ENCODE data around the gene TEAD1.

The TEAD1 gene

DNA sequence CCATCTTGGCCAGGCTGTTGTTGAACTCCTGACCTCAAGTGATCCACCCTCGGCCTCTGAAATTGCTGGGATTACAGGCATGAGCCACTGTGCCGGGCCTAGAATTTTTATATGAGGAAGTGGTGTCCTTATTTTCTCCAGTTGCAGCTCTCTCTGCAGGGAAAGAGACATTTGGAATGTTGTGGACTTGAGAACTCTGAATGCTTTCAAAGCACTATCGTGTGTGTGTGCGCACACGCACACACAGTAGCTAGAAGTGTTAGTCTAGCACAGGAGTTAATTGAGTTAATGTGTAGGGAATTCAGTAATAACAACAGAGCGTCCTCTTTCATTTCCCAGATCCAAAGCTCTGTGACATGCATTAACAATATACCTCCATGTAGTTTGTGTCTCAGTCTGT lies 170.9 kb downstream of the TEAD1 start:
- no peak for DNase-seq

DNA sequence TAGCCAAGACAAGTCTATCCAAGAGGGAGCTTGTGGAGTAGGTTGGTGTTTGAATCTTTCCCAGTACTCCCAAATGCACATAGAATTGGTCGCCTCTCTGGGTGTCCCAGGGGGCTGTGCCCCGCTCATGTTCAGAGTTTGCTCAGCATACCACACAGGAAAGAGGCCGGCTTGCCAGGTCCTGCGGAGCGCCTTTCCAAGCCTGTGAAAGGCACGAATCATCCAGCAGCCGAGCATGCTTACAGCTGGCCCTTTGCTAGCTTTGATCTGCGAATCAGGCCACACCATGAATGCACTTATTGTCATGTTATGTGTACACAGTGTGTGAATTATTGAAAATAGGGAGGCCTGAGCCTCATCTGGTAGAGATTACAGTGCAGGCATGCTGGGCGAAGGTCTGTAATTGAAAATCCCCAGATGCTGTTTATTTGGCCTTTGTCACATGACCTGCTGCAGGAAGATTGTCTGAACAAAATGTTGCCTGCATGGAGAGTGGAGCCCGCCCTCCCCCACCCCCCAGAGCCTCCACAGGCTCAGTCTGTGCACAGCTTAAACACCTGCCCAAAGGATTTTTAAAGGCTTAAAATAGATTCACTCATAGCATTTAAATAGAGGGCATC lies 171.6 kb downstream of the TEAD1 start:
- no peak for DNase-seq

DNA sequence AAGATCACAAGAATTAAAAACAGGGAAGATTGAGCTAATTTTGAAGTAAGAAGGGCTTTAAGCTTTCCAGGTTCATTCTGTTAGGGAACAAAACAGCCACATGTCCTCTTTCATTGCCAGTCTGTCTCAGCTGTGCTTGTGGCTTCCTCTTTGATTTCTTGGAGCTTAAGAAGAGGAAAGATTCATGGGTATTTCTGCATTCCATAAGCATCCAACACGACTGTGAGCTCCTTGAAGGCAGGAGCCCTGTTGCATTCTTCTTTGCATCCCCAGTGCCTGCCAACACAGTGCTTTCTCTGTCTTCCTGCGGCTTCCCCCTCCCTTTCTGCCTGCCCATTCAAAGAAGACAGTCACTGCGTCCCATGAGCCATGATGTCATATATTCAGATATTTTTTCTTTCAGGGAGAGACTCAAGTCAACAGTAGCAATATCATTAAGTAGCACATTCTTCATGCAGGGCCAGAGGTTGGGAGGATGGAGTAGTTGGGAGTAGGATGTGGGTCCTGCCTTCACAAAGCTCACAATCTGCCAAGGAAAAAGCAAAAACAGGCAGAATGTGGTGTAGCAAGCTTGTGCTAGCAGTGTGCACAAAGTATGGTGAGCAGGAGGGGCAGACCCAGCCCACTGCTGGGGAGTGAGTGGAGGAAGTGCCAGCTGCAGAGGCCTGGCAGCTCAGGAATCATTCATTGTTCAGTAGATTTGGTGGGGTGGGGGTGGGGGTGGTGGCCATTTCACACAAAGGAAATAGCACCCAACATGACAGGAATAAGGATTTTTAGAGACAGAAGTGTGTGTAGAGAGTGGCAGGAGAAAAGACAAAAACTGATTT lies 172.8 kb downstream of the TEAD1 start:
- no peak for DNase-seq

DNA sequence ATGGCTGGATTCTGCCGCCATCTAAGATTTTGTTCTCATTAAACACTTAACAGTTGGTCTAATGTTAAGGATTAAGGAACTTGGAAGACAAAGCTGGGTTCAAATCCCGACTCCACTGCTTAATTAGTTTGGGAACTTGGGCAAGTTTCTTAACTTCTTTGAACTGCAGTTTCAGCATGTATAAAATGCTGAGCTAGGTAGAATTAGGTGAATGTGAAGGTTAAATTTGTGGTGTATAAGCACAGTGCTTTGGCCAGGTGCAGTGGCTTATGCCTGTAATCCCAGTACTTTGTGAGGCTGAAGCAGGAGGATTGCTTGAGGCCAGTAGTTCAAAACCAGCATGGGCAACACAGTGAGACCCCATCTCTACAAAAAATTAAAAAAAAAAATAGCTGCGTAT lies 174.2 kb downstream of the TEAD1 start:
- DNase-seq = no peak

DNA sequence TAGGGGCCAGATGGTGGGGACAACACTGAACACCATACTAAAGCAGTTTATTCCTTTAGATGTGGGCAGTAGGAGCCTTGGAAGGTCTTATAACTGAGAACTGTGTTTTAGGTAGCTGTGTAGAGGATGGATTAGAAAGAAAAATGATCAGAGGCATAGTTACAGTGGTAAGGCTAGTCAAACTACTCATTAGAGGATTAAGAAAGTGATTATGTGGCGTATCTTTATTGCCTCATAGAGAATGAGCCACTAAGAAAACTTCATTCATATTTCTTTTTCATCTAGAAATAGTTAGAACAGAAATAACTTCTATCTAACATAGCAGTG lies 179.1 kb downstream of the TEAD1 start:
- no peak for DNase-seq

DNA sequence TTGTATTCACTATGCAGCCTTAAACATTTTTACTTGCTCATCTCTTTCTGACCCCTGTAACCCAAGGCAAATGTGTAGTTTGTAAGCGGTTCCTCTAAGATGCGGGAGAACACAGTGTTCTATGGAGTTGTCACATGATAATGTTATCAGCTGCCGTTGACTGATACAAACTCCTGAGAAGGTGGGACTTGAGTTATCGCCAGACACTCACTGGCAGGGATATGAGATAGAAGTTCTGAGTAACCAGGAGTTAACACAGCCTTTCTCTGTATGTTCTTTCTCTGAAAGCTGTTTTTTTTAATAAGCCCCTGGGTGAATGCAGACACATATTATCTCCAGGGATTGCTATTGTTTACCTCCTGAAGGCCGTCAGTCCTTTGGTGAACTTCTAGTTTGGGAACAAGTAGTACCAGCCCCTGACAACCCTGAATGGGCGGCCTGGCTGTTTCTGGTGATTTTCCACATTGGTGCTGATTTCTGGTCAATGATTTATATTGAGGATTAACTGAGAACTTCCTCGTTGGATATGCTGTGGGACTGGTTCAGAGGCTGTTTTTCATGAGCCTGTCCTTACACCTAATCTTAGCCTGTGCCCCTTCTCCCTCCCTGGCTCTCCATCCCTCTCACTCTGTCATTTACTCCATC lies 179.6 kb downstream of the TEAD1 start:
- no peak for DNase-seq

DNA sequence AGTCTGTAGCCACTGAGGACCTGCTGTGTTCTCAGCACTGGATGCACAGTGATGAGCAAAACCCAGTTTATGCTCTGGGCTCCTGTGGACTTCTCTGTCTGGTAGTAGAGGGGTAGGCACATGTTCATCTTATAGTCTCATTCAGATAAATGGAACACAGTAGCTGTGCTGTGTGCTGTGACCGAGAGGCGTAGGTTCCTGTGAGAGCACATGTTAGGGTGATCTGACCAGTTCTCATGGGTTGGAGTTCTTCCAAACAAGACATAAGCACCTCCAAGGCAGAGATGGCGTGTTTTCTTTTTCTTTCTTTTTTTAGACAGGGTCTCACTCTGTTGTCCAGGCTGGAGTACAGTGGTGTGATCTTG lies 180.1 kb downstream of the TEAD1 start:
- no peak for DNase-seq

DNA sequence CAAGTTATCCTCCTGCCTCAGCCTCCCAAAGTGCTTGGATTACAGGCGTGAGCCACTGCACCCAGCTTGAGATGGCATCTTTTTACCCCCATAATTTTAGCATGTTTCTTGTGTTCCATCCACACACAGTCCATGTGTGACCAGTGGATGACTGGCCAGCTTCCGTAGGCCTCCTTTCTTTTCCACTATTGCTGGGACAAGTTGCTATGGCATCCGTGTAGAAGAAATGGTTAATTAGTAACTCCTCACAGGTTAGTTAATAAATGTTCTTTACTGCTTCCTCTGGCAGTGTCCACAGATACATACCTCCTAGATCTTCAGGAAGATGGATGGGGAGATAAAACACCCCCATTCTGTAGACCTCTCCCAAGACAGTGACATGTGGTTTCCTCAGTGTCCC lies 180.6 kb downstream of the TEAD1 start:
- no peak for DNase-seq

DNA sequence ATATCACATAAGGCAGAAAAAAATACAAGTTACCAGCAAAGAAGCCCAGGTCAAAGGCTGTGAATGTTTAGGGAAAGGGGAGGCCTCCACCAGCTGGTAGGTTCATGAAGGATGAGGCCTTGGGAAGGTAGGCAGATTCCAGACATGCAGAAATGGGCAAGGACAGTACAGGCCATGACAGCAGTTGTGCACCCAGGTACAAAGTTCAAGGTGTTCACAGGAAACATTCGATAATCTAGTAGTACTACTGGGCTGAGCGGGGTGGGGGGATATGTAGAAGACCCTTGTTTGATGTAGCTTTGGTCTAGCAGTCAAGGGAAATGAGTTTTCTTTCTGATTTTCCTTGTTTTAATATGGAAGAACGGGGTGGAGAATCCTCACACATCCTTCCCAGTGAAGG lies 182.1 kb downstream of the TEAD1 start:
- no peak for DNase-seq

DNA sequence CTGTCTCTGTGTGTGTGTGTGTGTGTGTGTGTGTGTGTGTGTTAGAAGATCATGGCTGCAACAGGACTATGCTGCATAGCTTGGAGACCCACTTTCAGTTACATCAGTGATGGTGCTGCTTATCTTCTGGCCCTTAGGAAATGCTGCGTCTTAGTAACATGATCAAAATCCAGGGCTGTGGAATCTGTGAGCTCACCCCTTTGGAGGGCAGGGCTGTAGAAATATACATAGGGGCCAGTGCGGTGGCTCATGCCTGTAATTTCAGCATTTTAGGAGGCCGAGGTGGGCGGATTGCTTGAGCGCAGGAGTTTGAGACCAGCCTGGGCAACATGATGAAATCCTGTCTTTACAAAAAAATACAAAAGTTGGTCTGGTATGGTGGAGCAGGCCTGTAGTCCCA lies 183.4 kb downstream of the TEAD1 start:
- DNase-seq = no peak

DNA sequence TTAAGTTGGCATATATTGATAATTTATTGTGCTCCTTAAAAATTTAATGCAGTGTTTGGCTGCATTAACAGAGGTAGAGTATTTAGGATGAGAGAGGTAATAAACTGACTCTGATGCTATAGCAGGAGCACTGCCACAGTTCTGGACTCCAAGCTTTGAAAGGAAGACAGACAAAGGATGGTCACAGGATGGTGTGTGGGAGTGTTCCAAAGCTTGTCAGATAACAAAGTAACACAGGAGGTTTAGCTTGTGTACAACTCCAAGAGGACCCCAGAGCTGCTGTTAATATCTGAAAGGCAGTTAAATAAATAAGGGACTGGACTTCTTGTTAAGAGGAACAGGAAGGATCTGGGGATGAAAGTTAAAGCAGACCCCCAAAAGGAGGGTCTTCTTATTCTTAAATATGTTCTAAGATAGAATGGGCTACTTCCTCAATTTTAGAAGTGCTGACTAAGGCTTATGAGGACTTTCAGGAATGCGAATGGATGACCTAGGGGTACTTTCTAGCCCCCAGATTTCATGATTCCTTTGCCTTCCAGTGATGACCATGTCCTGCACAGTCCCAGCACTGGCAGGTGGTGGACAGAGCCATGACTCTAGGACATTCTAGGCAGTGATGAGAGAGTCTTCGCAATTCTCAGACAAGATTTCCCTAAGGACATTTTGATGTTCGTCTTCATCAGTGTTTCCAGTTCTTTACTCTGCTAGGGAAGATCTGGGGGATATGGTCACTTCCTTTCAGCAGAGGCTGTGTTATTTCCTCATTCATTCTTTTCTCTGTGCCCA lies 185.8 kb downstream of the TEAD1 start:
- no peak for DNase-seq

DNA sequence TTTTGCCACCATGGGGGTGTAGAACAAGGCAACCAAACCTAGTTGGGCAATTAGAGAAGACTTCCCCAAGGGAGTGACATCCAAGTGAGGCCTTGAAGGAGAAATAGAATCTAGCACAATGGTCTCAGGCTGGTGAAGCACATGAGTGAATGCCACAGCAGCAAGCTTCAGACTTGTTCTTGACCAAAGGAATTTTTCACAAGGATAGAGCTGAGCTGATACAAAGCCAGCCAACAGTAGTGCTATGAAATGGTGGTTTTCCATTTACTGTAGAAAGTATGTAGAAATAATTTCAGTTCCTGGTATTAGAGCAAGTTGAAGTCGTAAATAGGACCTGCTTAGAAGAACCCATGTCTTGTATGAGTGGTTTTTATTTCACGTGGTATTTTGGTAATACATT lies 186.6 kb downstream of the TEAD1 start:
- DNase-seq = no peak

DNA sequence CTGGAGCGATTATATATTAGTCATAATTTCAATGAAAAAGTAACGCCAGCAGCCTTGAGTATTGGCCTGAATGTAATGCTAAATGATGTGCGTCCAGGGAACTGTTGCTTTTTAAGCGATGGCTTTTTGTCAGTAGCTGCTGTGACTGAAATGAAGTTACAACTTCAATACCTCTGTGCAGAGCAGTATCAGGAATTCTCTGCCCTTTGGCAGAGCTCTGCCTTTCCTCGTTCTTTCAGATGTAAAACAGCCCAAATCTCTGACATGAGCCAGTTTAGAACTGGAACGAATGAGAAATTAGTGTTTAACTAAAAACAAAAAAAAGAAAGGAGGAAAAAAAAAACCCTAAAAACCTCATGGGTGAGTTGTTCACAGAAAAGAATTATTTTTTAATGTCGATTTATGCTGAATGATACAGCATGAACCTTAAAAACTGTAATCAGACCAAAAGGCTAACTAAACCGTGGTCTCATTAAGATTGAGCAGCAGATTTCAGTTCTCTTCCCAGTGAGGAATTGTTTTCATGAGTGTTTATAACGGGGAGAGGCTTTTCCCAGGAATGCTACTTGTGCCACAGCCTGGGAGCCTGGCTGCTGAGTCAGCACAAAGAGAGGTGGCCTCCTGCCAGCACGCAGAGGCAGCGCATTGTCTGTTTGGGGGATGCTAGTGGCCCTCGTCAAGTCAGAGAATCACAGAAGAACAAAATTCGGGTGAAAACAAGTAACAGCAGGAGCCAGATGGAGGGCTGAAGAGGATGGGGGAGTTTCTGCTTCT lies 188.7 kb downstream of the TEAD1 start:
- no peak for DNase-seq

DNA sequence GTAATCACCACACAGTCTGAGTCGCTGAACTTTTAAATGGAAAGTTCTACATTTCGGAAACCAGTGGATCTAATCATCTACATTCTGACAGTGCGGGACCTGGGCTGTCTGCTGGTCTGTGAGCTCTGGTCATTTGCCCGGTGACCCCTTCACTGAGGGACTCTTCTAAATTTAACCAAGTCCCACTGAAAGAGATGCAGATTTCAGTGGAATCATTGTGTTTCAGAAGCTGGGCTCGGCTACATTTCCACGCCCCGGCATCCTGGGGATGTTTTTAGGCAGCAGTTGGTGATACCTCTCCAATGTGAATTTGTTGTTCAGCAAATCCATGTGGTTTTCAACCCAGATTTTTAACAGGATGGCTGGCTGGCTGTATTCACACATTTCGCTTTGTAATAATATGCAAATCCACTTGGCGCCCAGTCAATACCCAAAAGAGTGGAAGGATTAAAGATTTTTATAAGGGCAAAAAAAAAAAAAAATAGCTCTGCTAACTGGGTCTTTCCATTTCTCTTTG lies 189.4 kb downstream of the TEAD1 start:
- DNase-seq = no peak

DNA sequence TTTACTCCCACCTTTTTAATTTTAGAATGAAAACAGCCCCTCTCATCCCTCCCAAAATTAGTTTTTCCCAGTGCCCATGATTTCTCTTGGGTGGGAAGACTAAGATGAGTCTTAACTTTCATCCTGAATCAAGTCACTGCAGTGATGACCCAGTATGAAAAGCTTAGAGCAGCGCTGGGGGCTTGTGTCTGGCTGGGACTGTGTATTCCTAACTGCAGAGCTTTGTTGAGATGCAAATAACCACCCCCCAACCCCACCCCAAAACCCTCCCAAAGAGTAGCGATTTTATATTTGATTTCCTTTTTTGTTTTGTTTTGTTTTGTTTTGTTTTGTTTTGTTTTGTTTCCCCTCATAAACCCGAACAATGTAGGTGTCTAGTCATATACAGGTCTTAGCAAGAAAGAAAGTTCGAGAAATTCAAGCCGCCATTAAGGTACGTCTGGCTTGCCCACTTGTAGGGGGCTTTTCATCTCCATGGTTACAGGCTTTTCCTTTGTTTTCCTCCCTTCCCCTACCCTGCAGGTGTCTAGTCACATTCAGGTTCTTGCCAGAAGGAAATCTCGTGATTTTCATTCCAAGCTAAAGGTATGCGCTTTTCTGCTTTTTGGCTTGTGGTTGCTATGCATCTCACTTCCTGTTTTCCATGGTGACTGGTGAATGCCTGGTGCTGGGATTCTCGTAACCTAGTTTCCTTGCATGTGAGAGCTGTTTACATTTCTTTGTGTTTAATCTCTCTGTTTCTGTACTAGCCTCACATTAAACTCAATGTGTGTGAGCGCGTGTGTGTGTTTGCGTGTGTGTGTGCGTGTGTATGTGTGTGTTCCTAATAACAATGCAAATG lies 190.3 kb downstream of the TEAD1 start:
- DNase-seq = no peak

DNA sequence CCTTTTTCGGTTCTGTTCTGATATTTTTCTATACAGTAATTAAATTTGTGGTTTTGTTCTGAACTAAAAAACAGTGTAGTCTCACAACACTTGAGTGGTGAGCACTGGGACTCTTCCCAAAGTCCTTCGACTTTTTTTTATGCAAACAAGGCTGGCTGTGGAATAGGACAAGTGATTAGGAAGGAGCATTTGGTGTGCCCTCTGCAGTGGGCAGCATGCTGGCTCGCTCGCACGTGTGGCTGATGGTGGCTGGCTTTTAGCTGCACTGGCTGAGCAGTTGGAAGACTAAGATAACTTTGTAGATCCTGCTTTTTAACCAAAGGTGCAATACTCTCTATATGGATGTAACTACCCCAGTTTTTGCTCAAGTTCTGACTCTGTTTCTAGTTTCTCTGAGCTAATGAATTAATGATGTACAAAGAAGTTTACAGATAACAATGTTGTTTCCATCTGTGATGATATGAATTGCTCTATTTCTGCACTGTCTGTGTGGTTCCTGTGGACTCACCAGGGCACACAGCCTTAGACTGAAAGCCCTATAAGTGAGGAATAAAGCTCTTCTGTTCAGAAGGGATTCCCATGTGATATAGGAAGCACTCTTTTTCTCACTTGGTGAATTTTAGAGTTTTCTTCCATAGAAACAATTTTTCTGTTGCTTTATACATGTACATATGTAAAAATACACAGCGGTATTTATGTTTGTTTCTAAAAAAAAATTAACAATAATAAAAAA lies 191.8 kb downstream of the TEAD1 start:
- no peak for DNase-seq

DNA sequence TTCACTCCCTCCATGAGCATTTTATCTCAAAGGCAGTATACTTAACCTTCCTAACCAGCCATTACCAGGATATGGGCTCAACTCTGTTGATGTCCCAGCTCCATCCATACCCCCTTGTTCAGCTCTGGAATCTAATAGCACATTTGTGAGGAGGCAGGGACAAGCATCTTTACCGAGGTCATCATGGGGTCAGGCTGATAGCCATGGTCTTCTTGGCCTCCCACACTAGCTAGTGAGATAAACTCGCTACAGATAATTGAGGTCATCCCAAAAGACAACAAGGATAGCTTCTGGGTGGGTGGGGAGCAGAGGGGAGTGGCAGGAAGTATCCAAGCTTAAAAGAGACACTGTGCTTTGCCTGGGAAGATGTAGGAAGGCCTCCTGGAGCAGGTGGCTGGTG lies 193.3 kb downstream of the TEAD1 start:
- no peak for DNase-seq

DNA sequence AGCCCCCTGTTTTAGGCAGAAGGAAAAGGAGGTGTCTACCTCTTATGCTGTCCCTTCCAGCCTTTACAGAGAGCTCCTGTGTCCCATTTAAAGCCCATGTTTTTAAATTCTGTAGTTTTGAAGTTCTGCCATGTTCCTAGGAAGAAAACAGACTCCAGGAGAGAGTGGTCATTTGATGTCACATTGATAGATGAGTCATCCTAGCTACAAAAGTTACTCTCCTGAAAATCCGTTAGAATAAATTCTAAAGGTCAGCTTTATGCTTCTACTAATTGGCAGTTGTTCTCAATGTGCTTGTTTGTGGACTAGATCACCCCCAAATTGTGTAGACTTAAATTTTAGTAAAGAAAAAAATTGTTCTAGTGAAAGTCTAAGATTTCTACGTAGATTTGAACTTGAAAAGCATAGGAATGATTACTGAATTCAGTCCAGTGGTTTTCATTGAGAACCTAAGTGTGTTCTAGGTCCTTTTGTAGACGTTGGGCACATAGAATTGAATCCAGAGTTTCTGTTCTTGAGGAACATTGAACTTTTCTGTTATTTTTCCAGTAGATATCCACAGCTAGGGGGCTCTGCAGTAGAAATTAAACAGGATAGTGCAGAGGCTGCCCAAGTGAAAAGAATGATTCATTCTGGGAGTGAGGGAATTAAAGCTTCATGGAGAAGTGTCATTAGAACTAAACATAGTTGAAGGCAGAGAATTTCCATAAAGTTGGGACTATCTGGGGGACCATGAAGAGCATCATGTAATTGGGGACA lies 194.3 kb downstream of the TEAD1 start:
- DNase-seq = no peak

DNA sequence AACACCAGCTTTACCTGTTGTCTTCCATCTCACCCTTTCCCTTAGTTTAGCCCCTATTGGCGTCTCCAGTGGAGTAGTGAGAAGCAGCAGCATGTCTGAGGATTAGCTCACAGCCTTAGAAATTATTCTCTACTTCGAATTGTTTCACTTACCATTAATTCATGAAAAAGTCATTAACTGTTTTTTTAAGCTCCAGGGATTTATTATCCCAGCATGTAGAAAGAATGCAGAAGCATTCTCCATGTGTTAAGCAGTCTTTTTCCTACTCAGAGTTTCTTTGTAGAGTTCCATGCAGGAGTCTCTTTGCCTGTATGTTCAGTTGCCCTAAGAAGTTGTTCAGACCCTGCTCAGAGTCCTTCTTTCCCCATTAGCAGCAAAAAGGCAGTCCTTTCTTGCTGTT lies 197.0 kb downstream of the TEAD1 start:
- no peak for DNase-seq

DNA sequence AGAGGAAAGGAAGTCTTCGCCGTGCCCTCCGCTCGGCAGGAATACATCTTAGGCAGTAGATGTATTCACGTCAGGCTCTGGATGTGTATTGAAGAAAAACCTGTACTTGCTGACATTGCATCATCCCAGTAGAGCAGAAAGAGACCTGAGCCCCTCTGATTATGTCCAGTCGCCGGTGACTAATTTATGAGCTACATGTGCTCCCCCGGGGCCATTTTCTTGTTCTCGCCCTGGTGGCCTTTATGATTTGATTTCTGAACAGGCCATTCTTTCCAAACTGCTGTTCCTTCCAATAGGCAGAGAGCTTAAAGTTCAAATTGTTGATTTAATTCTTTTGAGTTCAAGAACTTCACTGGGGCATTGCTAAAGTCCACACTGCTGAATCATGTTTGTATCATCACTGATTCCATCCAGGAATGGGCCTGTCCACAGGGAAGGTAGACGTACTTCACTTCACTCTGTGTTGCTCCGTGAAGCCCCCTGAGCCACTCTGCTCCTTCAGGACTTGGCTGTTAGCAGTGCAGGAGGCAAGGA lies 197.6 kb downstream of the TEAD1 start:
- no peak for DNase-seq

Data from SIG-M5 (cell line).